AG04450 (cell line): ENCODE results near the gene STK38L. TPM values are rescaled to one million over a fixed set of nuclear protein-coding genes. Genes with fewer than 3 reads are reported as not detected.

Source experiments
- CTCF ChIA-PET: fragments of 300-600, 350-600 bp; formaldehyde crosslinking; extraction: SDS; loops from one replicate; lab custom pipeline; 2022; ENCODE audit warnings: antibody characterized with exemption, inconsistent platforms; lab: Charles Lee
- POLR2A ChIA-PET: fragments of 350-600 bp; formaldehyde crosslinking; extraction: SDS; loops from one replicate; lab custom pipeline; 2021; ENCODE audit warnings: antibody characterized with exemption, inconsistent platforms; lab: Yijun Ruan, JAX
- DNase-seq: peaks from one replicate; pipeline ENCODE4 v3.0.0-alpha.2; 2011; ENCODE audit warnings: low read depth, low spot score
- H3K27ac ChIP-seq: one replicate; pipeline ENCODE4 v1.5.1; 2012; ENCODE audit warnings: low read depth, low read length, control low read depth
- H3K27me3 ChIP-seq: one replicate; pipeline ENCODE4 v1.6.0; 2012; ENCODE audit warnings: low read length; ENCODE audit not compliant: control insufficient read depth, insufficient read depth
- H3K4me3 ChIP-seq: 2 replicates; pipeline ENCODE4 v1.5.1; 2011; ENCODE audit warnings: mild to moderate bottlenecking, low read depth, low read length, control low read depth
- H3K9me3 ChIP-seq: 2 replicates; pipeline ENCODE4 v1.5.1; 2012; ENCODE audit warnings: low read length; ENCODE audit not compliant: control insufficient read depth, insufficient read depth
- polyA plus RNA-seq: library from polyadenylated mRNA; depleted of rRNA; stranded (reverse); fragments of >200 nt; gene quantifications from 2 replicates; pipeline ENCODE4 v1.2.3, GENCODE V29; 2011
- TF ChIP-seq, protein P1 (sequence below): IDR thresholded peaks from 2 replicates; pipeline ENCODE4 v1.5.1; 2011; ENCODE audit warnings: low read depth, low read length, control low read depth, inconsistent platforms

Gene STK38L
- polyA plus RNA-seq, 1 experiment = 18.4 TPM

DNA sequence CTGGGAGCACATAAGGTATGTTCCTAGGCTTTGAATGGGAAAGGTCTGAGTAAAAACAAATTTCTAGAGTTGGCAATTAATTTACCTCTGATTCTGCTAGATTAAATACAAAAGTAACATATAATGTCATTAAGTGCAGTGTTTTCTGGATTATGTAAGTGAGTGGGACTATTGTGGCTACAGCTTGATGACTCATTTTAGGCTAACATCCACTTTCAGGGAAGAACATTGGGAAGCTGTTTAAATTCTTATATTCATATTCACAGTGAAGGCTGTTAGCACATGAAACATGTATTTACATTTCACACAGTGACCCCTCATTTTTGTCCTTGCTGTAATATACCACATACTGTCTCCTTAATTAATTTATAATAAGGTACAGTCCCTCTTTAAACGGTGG, 75.3 kb downstream of the STK38L start:
- no peak for DNase-seq
- POLR2A ChIA-PET = interaction anchor here (0.9 kb wide), 1 partner anchor 12 kb away, joined by 3 read pairs; no protein-coding TSS in a partner anchor
- Histone ChIP-seq H3K9me3 (no peaks in the 10 kb centered on the region), H3K4me3 (no peak overlapping the region), H3K27ac (no peak overlapping the region), H3K27me3 (no peaks in the 10 kb centered on the region)
- TF ChIP-seq, protein P1, sequence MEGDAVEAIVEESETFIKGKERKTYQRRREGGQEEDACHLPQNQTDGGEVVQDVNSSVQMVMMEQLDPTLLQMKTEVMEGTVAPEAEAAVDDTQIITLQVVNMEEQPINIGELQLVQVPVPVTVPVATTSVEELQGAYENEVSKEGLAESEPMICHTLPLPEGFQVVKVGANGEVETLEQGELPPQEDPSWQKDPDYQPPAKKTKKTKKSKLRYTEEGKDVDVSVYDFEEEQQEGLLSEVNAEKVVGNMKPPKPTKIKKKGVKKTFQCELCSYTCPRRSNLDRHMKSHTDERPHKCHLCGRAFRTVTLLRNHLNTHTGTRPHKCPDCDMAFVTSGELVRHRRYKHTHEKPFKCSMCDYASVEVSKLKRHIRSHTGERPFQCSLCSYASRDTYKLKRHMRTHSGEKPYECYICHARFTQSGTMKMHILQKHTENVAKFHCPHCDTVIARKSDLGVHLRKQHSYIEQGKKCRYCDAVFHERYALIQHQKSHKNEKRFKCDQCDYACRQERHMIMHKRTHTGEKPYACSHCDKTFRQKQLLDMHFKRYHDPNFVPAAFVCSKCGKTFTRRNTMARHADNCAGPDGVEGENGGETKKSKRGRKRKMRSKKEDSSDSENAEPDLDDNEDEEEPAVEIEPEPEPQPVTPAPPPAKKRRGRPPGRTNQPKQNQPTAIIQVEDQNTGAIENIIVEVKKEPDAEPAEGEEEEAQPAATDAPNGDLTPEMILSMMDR = no peak
- CTCF ChIA-PET = interaction anchor here (1.0 to 3.7 kb wide), 4 partner anchors 13 to 434 kb away, joined by 3 to 16 read pairs (median 4); no protein-coding TSS in a partner anchor

DNA sequence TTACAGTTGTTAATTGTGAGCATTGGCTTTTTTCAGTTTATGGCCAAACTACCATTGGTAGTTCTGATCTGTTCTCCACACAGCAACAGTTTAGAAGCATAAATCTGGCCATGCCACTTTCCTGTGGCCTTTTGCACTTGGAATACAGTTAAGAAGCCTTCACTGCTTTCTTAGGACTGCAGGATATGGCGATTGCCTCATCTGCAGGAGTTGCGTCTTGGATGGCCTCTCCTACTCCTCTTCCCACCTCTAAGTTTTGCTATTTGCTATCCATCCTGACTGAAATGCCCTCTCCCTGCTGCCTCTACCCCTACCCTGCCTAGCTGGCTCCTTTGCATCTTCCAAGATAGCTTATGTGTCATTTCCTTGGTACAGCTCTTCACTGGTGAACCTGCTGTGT, 75.8 kb downstream of the STK38L start:
- no peaks in the 10 kb centered on the region for H3K9me3 ChIP-seq
- no peaks in the 10 kb centered on the region for H3K27me3 ChIP-seq
- ChIA-PET CTCF (interaction anchor here (1.0 kb wide), 2 partner anchors 64 to 304 kb away, joined by 4 read pairs; no protein-coding TSS in a partner anchor), POLR2A (interaction anchor here (0.9 kb wide), 1 partner anchor 11 kb away, joined by 3 read pairs; no protein-coding TSS in a partner anchor)
- TF ChIP-seq, protein P1 = no peak
- no peak for DNase-seq
- no peak overlapping the region for H3K4me3 ChIP-seq
- no peak overlapping the region for H3K27ac ChIP-seq

DNA sequence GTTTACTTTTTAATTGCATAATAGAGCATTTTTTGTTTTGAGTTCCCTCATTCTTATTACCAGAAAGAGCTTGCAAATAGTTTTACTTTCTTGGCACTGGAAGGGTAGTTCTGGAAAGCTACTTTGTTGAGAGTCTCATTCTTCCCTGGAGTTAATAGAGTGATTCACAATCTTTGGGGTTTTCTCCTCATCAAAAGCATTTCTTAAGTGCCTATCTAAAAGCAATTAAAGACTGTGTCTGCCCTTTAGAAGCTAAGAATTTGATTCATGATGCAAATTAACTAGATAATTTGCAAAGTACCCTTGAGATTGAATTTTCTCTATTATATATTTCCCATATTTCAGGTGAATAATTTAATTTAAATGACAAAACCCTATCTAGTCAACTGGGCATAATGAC, 80.4 kb downstream of the STK38L start:
- TF ChIP-seq, protein P1 = no peak
- ChIA-PET CTCF (interaction anchor here (1.8 kb wide), 1 partner anchor 18 kb away, joined by 7 read pairs; no protein-coding TSS in a partner anchor), POLR2A (no interaction called here)
- Histone ChIP-seq H3K27ac (no peak overlapping the region), H3K27me3 (no peaks in the 10 kb centered on the region), H3K4me3 (no peak overlapping the region), H3K9me3 (no peaks in the 10 kb centered on the region)
- no peak for DNase-seq

DNA sequence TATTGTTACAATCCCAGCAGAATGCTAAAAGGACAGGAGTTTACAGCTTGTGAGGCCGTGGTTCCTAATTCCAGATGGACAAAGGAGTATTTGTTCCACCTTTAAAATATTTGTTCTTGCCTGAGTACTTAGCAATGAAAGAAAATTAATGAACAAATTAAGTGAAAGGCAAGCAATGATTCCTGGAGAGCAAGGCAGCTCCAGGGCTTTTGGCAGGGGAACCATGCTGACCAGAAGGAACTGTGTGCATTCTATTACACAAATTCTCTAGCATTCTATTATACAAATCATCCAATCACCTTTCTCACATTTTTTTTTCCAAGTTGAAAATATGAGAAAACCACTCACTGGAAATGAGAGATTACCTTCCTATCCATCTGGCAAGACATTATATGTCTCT, 86.8 kb downstream of the STK38L start:
- ChIA-PET POLR2A (interaction anchor here (0.5 to 1.4 kb wide), 4 partner anchors 11 to 315 kb away, joined by 3 read pairs; no protein-coding TSS in a partner anchor), CTCF (interaction anchor here (0.6 to 1.0 kb wide), 3 partner anchors 25 to 354 kb away, joined by 3 read pairs; no protein-coding TSS in a partner anchor)
- TF ChIP-seq, protein P1 = no peak
- H3K27me3 ChIP-seq = no peaks in the 10 kb centered on the region
- no peaks in the 10 kb centered on the region for H3K9me3 ChIP-seq
- DNase-seq = no peak
- H3K27ac ChIP-seq = peak overlapping the region; percentile 78
- H3K4me3 ChIP-seq = peak overlapping the region; percentile 35; the same call in 1 of the 2 replicates

DNA sequence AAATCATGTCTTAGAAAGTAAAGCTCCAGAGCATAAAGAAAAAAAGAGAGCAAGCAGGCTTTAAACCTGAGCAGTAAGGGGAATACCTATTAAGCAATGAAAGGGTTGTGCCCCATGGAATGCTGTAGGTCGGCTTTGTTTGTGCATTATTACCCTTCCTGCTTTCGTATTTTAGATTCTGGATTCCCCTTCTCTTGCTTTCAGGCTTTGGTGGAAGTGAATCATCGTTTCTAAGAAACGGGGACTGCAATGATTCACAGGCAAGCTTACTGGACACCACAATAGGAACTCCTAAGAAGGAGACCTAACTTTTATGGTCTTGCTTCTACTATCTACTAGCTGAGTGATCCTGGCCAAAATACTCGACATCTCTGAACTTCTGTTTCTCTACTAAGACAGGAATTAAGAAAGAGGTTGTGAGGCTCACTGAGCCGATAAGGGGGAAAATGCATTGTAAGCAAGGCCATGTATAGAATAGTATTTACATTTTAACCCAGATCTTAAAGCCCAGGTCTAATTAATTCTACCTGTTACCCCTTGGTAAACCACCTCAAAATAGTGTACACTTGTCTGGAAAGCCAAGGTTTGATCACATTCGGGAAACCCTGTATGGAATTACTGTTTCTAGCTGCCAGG, 87.3 kb downstream of the STK38L start:
- POLR2A ChIA-PET = interaction anchor here (0.5 to 1.4 kb wide), 4 partner anchors 12 to 315 kb away, joined by 3 read pairs; no protein-coding TSS in a partner anchor
- peak overlapping the region; percentile 78 for H3K27ac ChIP-seq
- CTCF ChIA-PET = interaction anchor here (0.9 to 1.0 kb wide), 2 partner anchors 26 to 53 kb away, joined by 3 read pairs; no protein-coding TSS in a partner anchor
- H3K4me3 ChIP-seq = peak overlapping the region; percentile 35; the same call in 1 of the 2 replicates
- TF ChIP-seq, protein P1 = no peak
- H3K27me3 ChIP-seq = no peaks in the 10 kb centered on the region
- DNase-seq = peak; percentile 81
- H3K9me3 ChIP-seq = no peaks in the 10 kb centered on the region
